Endothelial cell of umbilical vein (primary cell): Measurements from ENCODE around the gene CDKN1C. TPM values are rescaled to one million over a fixed set of nuclear protein-coding genes. Genes with fewer than 3 reads are reported as not detected.

Experiments used
- BruUV-seq: library from RNA; stranded (reverse); fragments of 400-500 nt; replicated peaks from 2 replicates; lab custom pipeline; 2021; lab: Mats Ljungman, UMichigan
- CTCF ChIA-PET: fragments of 300-600, 350-600 bp; sonication (Branson Sonifier 250); formaldehyde crosslinking; loops from one replicate; lab custom pipeline; 2021; ENCODE audit warnings: antibody characterized with exemption, inconsistent platforms; lab: Charles Lee
- POLR2A ChIA-PET: fragments of 300-600, 350-600 bp; sonication (Branson Sonifier 250); formaldehyde crosslinking; loops from one replicate; lab custom pipeline; 2021; ENCODE audit warnings: antibody characterized with exemption, inconsistent platforms; lab: Charles Lee
- DNase-seq: peaks from one replicate; pipeline ENCODE4 v3.0.0-alpha.2; 2011; ENCODE audit warnings: low read depth, low spot score
- FAIRE-seq: peaks from 2 replicates; lab custom pipeline; 2011; peaks lifted over from hg19 to GRCh38; lab: Jason Lieb, UNC
- H2AFZ ChIP-seq: 2 replicates; pipeline ENCODE4 v1.6.0; 2012; ENCODE audit warnings: low read depth, low read length, control low read depth, inconsistent platforms
- H3K27ac ChIP-seq: 2 replicates; pipeline ENCODE4 v1.5.1; 2011; ENCODE audit warnings: low read depth, mild to moderate bottlenecking, control low read depth, low read length, moderate library complexity; ENCODE audit not compliant: insufficient read depth
- H3K27me3 ChIP-seq, 2 experiments: 2 replicates each; pipeline versions ENCODE4 v1.6.0 to v1.6.1; 2011; ENCODE audit warnings: low read length in 2 of 2, mixed read lengths in 1 of 2; ENCODE audit not compliant: control insufficient read depth in 2 of 2, insufficient read depth in 2 of 2
- H3K36me3 ChIP-seq, 2 experiments: 2 replicates in 1 of 2; 3 replicates in 1 of 2; pipeline ENCODE4 v1.5.1; 2011; ENCODE audit warnings: low read length in 2 of 2, mild to moderate bottlenecking in 1 of 2, moderate library complexity in 1 of 2; ENCODE audit not compliant: control insufficient read depth in 2 of 2, insufficient read depth in 2 of 2; ENCODE audit errors: extremely low read depth in 1 of 2
- H3K4me1 ChIP-seq: 3 replicates; pipeline ENCODE4 v1.5.1; 2011; ENCODE audit warnings: mild to moderate bottlenecking, low read length; ENCODE audit not compliant: control insufficient read depth, insufficient read depth; ENCODE audit errors: extremely low read depth
- H3K4me2 ChIP-seq: 2 replicates; pipeline ENCODE4 v1.6.1; 2011; ENCODE audit warnings: low read length, control low read depth, mixed read lengths; ENCODE audit not compliant: insufficient read depth
- H3K4me3 ChIP-seq, 3 experiments: fragments of 200-600 bp in 1 of 3; sonication (generic), shearing (Covaris generic) in 1 of 3; replicated peaks in 1 of 3; 2 replicates each; pipeline ENCODE4 v1.5.1; 2011 to 2016; ENCODE audit warnings: control low read depth in 3 of 3, low read length in 3 of 3, mild to moderate bottlenecking in 2 of 3, inconsistent platforms in 1 of 3, low read depth in 1 of 3, moderate library complexity in 1 of 3; ENCODE audit not compliant: insufficient read depth in 1 of 3
- H3K79me2 ChIP-seq: 2 replicates; pipeline ENCODE4 v1.6.0; 2012; ENCODE audit warnings: low read length, inconsistent platforms; ENCODE audit not compliant: control insufficient read depth, insufficient read depth
- H3K9ac ChIP-seq: replicated peaks from 2 replicates; pipeline ENCODE3; 2011; ENCODE audit warnings: low read length, control low read depth; ENCODE audit not compliant: insufficient read depth; ENCODE audit errors: extremely low read depth
- H3K9me1 ChIP-seq: replicated peaks from 3 replicates; pipeline ENCODE4 v1.6.0; 2011; ENCODE audit warnings: mild to moderate bottlenecking, low read length; ENCODE audit not compliant: control insufficient read depth, insufficient read depth; ENCODE audit errors: extremely low read depth
- H3K9me3 ChIP-seq: replicated peaks from 2 replicates; pipeline ENCODE4 v1.5.1; 2012; ENCODE audit warnings: low read length, inconsistent platforms; ENCODE audit not compliant: control insufficient read depth, insufficient read depth
- H4K20me1 ChIP-seq: replicated peaks from 2 replicates; pipeline ENCODE3; 2011; ENCODE audit warnings: mild to moderate bottlenecking, low read length; ENCODE audit not compliant: control insufficient read depth, insufficient read depth; ENCODE audit errors: extremely low read depth
- CTCF ChIP-seq, 2 donors: IDR thresholded peaks; 1 replicate in 1 of 2; 2 replicates in 1 of 2; pipeline ENCODE4 v1.5.1; 2011; ENCODE audit warnings: low read length in 2 of 2, mild to moderate bottlenecking in 2 of 2, moderate library complexity in 2 of 2, control low read depth in 1 of 2, inconsistent platforms in 1 of 2, low read depth in 1 of 2; ENCODE audit not compliant: insufficient read depth in 1 of 2; ENCODE audit errors: extremely low read depth in 1 of 2
- EZH2 ChIP-seq: IDR thresholded peaks from 2 replicates; pipeline ENCODE4 v1.6.1; 2012; ENCODE audit warnings: borderline replicate concordance, low read depth, mild to moderate bottlenecking, moderate library complexity, low read length, inconsistent platforms; ENCODE audit not compliant: severe bottlenecking
- FOS ChIP-seq: IDR thresholded peaks from 2 replicates; pipeline ENCODE4 v1.6.1; 2011; ENCODE audit warnings: mild to moderate bottlenecking, low read length, moderate library complexity, borderline replicate concordance; ENCODE audit not compliant: insufficient read depth
- GATA2 ChIP-seq: IDR thresholded peaks from 2 replicates; pipeline ENCODE4 v1.7.0; 2011; ENCODE audit warnings: low read depth, mild to moderate bottlenecking, moderate library complexity, mixed read lengths, low read length; ENCODE audit not compliant: insufficient read length, insufficient read depth
- JUN ChIP-seq: IDR thresholded peaks from 2 replicates; pipeline ENCODE4 v1.6.1; 2011; ENCODE audit warnings: borderline replicate concordance, low read depth; ENCODE audit not compliant: insufficient read length, insufficient read depth
- MAX ChIP-seq: IDR thresholded peaks from 2 replicates; pipeline ENCODE4 v1.6.1; 2011; ENCODE audit not compliant: insufficient read depth, insufficient read length
- MYC ChIP-seq: IDR thresholded peaks from one replicate; pipeline ENCODE4 v1.6.1; 2011; ENCODE audit warnings: mild to moderate bottlenecking, low read depth, low read length
- POLR2A ChIP-seq: IDR thresholded peaks from 2 replicates; pipeline ENCODE4 v1.6.1; 2012; ENCODE audit warnings: low read depth, mild to moderate bottlenecking, control low read depth, low read length
- POLR2AphosphoS5 ChIP-seq: IDR thresholded peaks from 2 replicates; pipeline ENCODE4 v1.6.1; 2012; ENCODE audit warnings: low read depth, mild to moderate bottlenecking, control low read depth, low read length, moderate library complexity; ENCODE audit not compliant: insufficient read depth
- dilution Hi-C: fragments of 300-500 bp; cut with MboI; formaldehyde crosslinking; loops from one replicate; pipeline ENCODE4 v1.15.0; 2019; ENCODE audit warnings: low sequenced_read_pairs; ENCODE audit not compliant: extremely low pct_ligation_motif_present
- intact Hi-C: fragments of 100-400 bp; cut with micrococcal nuclease; formaldehyde crosslinking; loops from one replicate; pipeline ENCODE4 v1.10.0; 2022
- polyA plus RNA-seq, 4 experiments: library from polyadenylated mRNA; depleted of rRNA in 3 of 4; stranded (reverse) in 3 of 4; unstranded in 1 of 4; fragments of >200 nt; gene quantifications; 2 replicates each; pipeline versions ENCODE4 v1.2.1 to v1.2.3, GENCODE V29; 2011 to 2012; ENCODE audit warnings: missing spikeins in 1 of 4
- total RNA-seq: library from RNA; stranded (reverse); gene quantifications from 2 replicates; pipeline ENCODE4 v1.2.3, GENCODE V29; 2021

Gene CDKN1C
- total and polyA plus RNA-seq, 2 donors (not counting 3 experiments of a cell fraction or from before 2014, with no cell fraction given) = 4.1 to 9.0 TPM

- no peaks in the 10 kb centered on the region for H3K9me1 ChIP-seq
- no peak overlapping the region for H3K4me3 ChIP-seq
- no peaks in the 10 kb centered on the region for H3K36me3 ChIP-seq
- CTCF ChIA-PET = interaction anchor here (0.7 kb wide), 1 partner anchor 376 kb away, joined by 3 read pairs; no protein-coding TSS in a partner anchor
- POLR2A ChIA-PET = no interaction called here
- no peaks in the 10 kb centered on the region for H4K20me1 ChIP-seq
- intact Hi-C loops = no loop called here
- no peaks in the 10 kb centered on the region for H3K4me1 ChIP-seq
- no peak overlapping the region for H3K4me2 ChIP-seq
- no peak overlapping the region for H2AFZ ChIP-seq
- FAIRE-seq (no peak), DNase-seq (no peak)
- no peak for TF ChIP-seq MYC
- peak; percentile 59 for TF ChIP-seq EZH2
- TF ChIP-seq POLR2A = no peak
- no peak for TF ChIP-seq GATA2
- no peak for TF ChIP-seq POLR2AphosphoS5
- no peak overlapping the region for H3K27ac ChIP-seq
- no peaks in the 10 kb centered on the region for H3K9me3 ChIP-seq
- H3K27me3 ChIP-seq = peaks cover 8 to 10% of the 10 kb centered on the region in 2 experiments
- dilution Hi-C loops = no loop called here
- no TSS peak for BruUV-seq
- H3K79me2 ChIP-seq = no peaks in the 10 kb centered on the region
- no peak overlapping the region for H3K9ac ChIP-seq
Observed at GRCh38 chr11:2909133-2909902, 23.7 kb upstream of the CDKN1C start.

GRCh38 chr11:2908130-2908529 is 22.6 kb upstream of the CDKN1C start:
- Histone ChIP-seq H3K9me1 (no peaks in the 10 kb centered on the region), H4K20me1 (no peaks in the 10 kb centered on the region), H3K27me3 (peaks cover 8 to 10% of the 10 kb centered on the region in 2 experiments), H3K27ac (no peak overlapping the region), H3K79me2 (no peaks in the 10 kb centered on the region), H3K4me3 (no peak overlapping the region), H3K36me3 (no peaks in the 10 kb centered on the region), H2AFZ (no peak overlapping the region), H3K4me1 (no peaks in the 10 kb centered on the region), H3K9ac (no peak overlapping the region), H3K9me3 (no peaks in the 10 kb centered on the region), H3K4me2 (no peak overlapping the region)
- DNase-seq (no peak), FAIRE-seq (no peak)
- dilution Hi-C loops = no loop called here
- POLR2A ChIA-PET = no interaction called here
- no peak for TF ChIP-seq GATA2
- no peak for TF ChIP-seq FOS
- no peak for TF ChIP-seq MYC
- no peak for TF ChIP-seq MAX
- TF ChIP-seq CTCF (IDR thresholded peaks at IDR 0.05; ENCODE audit: extremely low read depth in 1 of 2, insufficient read depth in 1 of 2, low read depth in 1 of 2, low read length in 2 of 2) = no peak
- no peak for TF ChIP-seq EZH2
- TF ChIP-seq POLR2AphosphoS5 = no peak
- TF ChIP-seq JUN = no peak
- TF ChIP-seq POLR2A = no peak
- intact Hi-C loops = no loop called here
- CTCF ChIA-PET = interaction anchor here (0.7 kb wide), 1 partner anchor 375 kb away, joined by 3 read pairs; no protein-coding TSS in a partner anchor
- no TSS peak for BruUV-seq
